HTR-8/SVneo (cell line): ENCODE results near the gene DDX6.
"Not testable (repeated sequence)": the region's sequence is repeated elsewhere in the genome, so short reads cannot be mapped to it uniquely, and the experiment has no call there.

Source experiments
- DNase-seq: peaks from one replicate; pipeline ENCODE4 v3.0.0; 2011; ENCODE audit warnings: low spot score, mixed read lengths; ENCODE audit not compliant: insufficient read length
- FAIRE-seq: peaks from 2 replicates; lab custom pipeline; 2011; peaks lifted over from hg19 to GRCh38; lab: Jason Lieb, UNC

DDX6 gene, protein sequence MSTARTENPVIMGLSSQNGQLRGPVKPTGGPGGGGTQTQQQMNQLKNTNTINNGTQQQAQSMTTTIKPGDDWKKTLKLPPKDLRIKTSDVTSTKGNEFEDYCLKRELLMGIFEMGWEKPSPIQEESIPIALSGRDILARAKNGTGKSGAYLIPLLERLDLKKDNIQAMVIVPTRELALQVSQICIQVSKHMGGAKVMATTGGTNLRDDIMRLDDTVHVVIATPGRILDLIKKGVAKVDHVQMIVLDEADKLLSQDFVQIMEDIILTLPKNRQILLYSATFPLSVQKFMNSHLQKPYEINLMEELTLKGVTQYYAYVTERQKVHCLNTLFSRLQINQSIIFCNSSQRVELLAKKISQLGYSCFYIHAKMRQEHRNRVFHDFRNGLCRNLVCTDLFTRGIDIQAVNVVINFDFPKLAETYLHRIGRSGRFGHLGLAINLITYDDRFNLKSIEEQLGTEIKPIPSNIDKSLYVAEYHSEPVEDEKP

GRCh38 chr11:118791111-118791960, at the start of gene DDX6:
Gene DDX6 (minus strand): TSS chr11:118791164. CDS start chr11:118786251, 4,913 bp downstream.
- peak; percentile 65 for FAIRE-seq

GRCh38 chr11:118838905-118839553, 48.1 kb upstream of the DDX6 start:
- FAIRE-seq = no peak
- DNase-seq = no peak

More at GRCh38 chr11:118791111-118791960, at the start of gene DDX6:
- DNase-seq = peak; percentile 85

GRCh38 chr11:118837868-118838267, 46.9 kb upstream of the DDX6 start:
- DNase-seq (no peak), FAIRE-seq (no peak)

- DNase-seq (no peak), FAIRE-seq (no peak)
These were observed 43.6 kb upstream of the DDX6 start for GRCh38 chr11:118834427-118835028.

GRCh38 chr11:118827118-118827517, 36.2 kb upstream of the DDX6 start:
- DNase-seq (no peak), FAIRE-seq (no peak)

GRCh38 chr11:118822936-118823510, 32.1 kb upstream of the DDX6 start:
- not testable (repeated sequence) for FAIRE-seq, DNase-seq

- FAIRE-seq (no peak), DNase-seq (no peak)
These were observed 29.7 kb upstream of the DDX6 start for GRCh38 chr11:118820412-118821357.

- not testable (repeated sequence) for FAIRE-seq, DNase-seq
These were observed 29.0 kb upstream of the DDX6 start for GRCh38 chr11:118820025-118820379.

DNA sequence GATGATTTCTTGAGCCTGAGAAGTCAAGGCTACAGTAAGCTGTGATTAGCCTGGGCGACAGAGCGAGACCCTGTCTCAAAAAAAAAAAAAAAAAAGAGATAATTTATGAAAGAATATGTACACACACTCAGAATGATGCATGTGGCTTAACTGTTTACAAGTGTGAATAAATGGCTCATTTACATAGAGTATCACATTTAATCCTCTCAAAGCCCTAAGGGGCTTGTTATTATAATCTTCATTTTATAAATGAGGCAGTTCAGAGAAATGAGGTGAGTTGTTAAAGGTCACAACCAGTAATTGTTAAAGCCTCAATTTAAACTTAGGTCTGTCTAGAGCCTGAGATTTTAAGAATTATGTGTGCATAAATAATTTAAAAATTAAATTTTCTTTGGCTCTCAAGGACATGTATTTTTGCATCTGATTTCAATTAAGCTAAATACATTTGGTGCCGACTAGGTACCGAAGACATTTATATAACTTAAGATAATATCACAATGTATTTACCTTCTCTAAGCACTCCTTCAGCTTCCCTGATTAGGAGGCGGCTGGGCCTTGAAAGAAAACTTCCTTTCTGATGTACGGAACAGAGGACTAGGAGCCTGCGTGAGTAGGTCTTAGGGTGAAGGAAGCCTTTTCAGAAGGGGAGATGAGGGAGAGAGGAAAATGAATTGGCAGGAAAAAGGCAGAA, 28.5 kb upstream of the DDX6 start:
- DNase-seq (no peak), FAIRE-seq (no peak)

DNA sequence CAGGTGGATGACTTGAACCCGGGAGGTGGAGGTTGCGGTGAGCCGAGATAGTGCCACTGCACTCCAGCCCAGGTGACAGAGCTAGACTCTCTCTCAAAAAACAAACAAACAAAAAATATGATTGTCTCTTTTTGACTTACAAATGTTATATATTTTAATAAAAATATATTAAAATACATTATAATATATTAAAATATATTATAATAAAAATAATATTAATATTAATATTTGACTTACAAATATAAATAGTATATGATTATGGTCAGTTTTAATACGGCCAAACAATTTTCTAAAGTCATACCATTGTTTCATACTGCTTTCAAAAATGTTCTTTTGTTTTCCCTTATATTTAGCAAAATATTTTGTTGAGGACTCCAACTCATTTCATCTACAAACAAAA, 27.2 kb upstream of the DDX6 start:
- FAIRE-seq = no peak
- DNase-seq = no peak

DNA sequence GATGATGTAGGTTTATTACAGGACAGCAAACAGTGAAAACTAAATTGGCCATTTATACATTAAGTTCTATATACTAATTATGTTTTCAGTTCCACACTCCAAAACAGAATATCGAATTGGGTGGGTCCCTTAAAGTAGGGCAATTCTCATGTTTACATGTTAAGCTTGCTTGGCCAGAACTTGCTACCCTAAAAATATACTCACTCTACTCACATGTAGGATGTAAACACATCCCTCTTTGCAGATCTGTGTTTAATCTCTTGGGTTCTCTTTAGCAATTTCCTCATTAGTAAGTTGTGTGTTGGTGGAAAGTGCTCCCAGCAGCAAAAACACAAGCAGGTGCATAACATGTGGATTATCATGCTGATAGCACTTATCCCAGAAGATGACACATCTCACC, 22.6 kb upstream of the DDX6 start:
- FAIRE-seq (no peak), DNase-seq (no peak)

DNA sequence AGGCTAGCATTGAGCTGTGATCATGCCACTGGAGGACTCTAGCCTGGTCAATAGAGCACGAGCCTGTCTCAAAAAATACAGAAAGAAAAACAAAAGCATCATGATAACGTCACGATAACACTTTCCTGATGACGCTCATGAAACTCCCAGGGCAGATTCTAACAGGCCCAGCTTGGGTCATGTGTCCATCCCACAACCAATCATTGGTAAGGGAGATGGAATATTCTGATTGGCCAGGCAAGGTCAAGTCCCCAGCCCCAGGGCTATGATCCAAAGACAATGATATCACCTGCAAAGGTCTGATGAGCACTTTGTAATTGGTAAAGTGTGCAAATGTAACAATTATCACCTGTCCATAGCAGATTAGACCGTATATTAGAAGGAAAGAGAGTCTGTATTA, 21.5 kb upstream of the DDX6 start:
- peak; percentile 26 for FAIRE-seq
- no peak for DNase-seq

- no peak for FAIRE-seq
- no peak for DNase-seq
These were observed 17.1 kb upstream of the DDX6 start for GRCh38 chr11:118807800-118808778.

DNA sequence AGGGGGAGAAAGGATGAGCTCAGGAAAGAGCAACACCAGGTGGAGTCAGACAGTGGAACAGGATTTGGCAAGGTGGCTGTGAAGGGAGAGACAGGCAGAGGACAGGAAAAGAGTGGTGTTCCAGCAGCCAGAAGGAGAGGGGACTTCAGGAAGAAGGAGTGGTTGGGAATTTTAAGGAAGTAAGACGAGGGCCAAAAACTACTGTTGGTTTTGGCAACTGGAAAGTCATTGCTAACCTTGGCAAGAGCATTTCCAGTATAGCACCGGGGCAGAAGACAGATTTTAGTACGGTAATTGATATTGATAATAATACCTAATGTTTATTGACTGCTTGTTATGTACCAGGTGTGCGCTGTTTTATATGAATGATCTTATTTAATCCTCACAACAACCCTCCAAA, 15.4 kb upstream of the DDX6 start:
- DNase-seq (no peak), FAIRE-seq (no peak)

GRCh38 chr11:118804094-118804493, 13.1 kb upstream of the DDX6 start:
- FAIRE-seq (no peak), DNase-seq (no peak)

- DNase-seq = no peak
- FAIRE-seq = no peak
These were observed 8.4 kb upstream of the DDX6 start for GRCh38 chr11:118799372-118799771.

GRCh38 chr11:118797510-118797909, 6.5 kb upstream of the DDX6 start:
- DNase-seq (no peak), FAIRE-seq (no peak)
